ENCODE measurements around the gene NOS3. TPM values are rescaled to one million over a fixed set of nuclear protein-coding genes. Genes with fewer than 3 reads are reported as not detected.
A peak's percentile ranks its signal among the peaks of the same experiment; 100 is the strongest.

Gene NOS3
- total and polyA plus RNA-seq, 9 of the 15 experiments (the other 6 are each of a cell fraction or from before 2014, with no cell fraction given): 1.1 to 121 (median 23.6) TPM

- TF ChIP-seq CAMTA2 (CRISPR knock-in tag; conservative IDR thresholded peaks at IDR 0.05): no peak
- TF ChIP-seq ETS1 (conservative IDR thresholded peaks at IDR 0.05; ENCODE audit: control insufficient read depth, low read depth, low read length): no peak
- TF ChIP-seq TAF1 (IDR thresholded peaks at IDR 0.05; ENCODE audit: control insufficient read depth, extremely low read depth, insufficient read depth, low read length, severe bottlenecking): peak; percentile 15
- no peak for TF ChIP-seq PRPF4 (IDR thresholded peaks at IDR 0.05; ENCODE audit: insufficient read depth, low read depth, low read length, poor library complexity, severe bottlenecking)
- TF ChIP-seq POLR2AphosphoS2 (IDR thresholded peaks at IDR 0.05; ENCODE audit: low read length): no peak
- TF ChIP-seq ZNF589 (CRISPR knock-in tag; IDR thresholded peaks at IDR 0.05; ENCODE audit: low read depth): 0 out of 2 replicates have a peak, but pooled peaks have one; percentile 46
- no peak for TF ChIP-seq FOXP4 (CRISPR knock-in tag; IDR thresholded peaks at IDR 0.05; ENCODE audit: borderline replicate concordance)
- TF ChIP-seq ZNF431 (CRISPR knock-in tag; IDR thresholded peaks at IDR 0.05): no peak
- TF ChIP-seq HDAC1 (IDR thresholded peaks at IDR 0.05): peak in 1 of 2 experiments; percentile 52; a peak in 2 of 4 replicates
- TF ChIP-seq POLR2AphosphoS5 (IDR thresholded peaks at IDR 0.05; ENCODE audit: control insufficient read depth, insufficient read depth, low read depth, low read length): peak; percentile 51; the same call in 1 of the 2 replicates
- 0 out of 2 replicates have a peak, but pooled peaks have one; percentile 61 for TF ChIP-seq ZNF212 (CRISPR knock-in tag; IDR thresholded peaks at IDR 0.05)
- no peak for TF ChIP-seq HCFC1 (IDR thresholded peaks at IDR 0.05; ENCODE audit: low read depth, low read length)
- TF ChIP-seq FOS (IDR thresholded peaks at IDR 0.05; ENCODE audit: extremely low read depth, insufficient read length): peak; percentile 59
- TF ChIP-seq ZNF318 (IDR thresholded peaks at IDR 0.05; ENCODE audit: borderline replicate concordance in 1 of 2, low read depth in 1 of 2): no peak
- TF ChIP-seq HMG20A (CRISPR knock-in tag; conservative IDR thresholded peaks at IDR 0.05): no peak
Measured at GRCh38 chr7:151008143-151008510, 17.3 kb downstream of the NOS3 start (continued).

Measured in K562 (cell line).